Stimulated activated CD4-positive, alpha-beta T cell treated with anti-CD3 and anti-CD28 coated beads, Interleukin-15, amount 100 ng/mL, for 1 hour (primary cell): Measurements from ENCODE around the gene EDAR.

Experiments used
- DNase-seq, 2 donors: peaks; one replicate each; pipeline ENCODE4 v3.0.0-alpha.2; 2020; ENCODE audit warnings: low read depth in 1 of 2, low spot score in 1 of 2

The EDAR gene

GRCh38 chr2:108941767-108942166, 47.3 kb downstream of the EDAR start:
- no peak for DNase-seq

- DNase-seq = no peak
These were observed 47.8 kb downstream of the EDAR start for GRCh38 chr2:108941161-108941665.

DNA sequence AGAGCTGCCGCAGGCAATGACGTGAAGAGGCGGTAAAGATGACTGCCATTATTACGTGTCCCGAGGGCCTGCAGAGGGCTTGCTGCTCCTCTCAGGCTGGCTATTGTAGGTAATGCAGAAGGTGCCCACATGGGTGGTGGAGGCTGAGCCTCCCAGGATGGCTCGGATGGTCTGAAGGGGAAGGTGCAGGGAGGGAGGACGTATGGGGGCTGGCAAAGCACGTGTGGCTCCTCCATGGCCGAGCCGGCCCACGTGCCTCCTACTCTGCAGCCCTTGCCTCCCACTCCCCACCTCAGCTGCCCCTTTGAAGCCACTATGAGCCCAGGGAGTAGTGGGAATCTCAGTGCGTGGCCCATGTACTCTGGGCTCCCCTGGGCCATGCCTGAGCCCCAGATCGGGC, 48.9 kb downstream of the EDAR start:
- no peak for DNase-seq

- DNase-seq = no peak
These were observed 50.8 kb downstream of the EDAR start for GRCh38 chr2:108938077-108938710.

- no peak for DNase-seq
These were observed 51.5 kb downstream of the EDAR start for GRCh38 chr2:108937367-108938017.

DNA sequence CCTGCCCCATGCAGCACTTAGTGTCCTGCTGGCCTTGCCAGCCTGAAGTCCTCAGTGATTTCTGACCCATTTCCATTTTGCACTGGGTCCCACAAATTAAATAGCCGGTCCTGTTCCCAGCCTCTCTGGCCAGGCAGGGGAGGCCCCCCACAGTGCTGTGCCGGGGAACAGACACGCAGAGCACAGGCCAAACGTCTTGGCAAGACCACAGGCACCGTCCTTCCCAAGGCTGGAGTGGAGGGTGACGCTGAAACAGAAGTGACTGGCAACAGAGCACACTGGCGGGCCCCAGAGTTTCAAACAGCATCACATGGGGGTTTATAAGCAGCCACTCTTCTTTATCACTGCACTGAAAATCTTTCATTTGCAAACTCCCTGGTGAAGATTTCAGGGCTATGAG, 52.2 kb downstream of the EDAR start:
- DNase-seq = no peak

DNA sequence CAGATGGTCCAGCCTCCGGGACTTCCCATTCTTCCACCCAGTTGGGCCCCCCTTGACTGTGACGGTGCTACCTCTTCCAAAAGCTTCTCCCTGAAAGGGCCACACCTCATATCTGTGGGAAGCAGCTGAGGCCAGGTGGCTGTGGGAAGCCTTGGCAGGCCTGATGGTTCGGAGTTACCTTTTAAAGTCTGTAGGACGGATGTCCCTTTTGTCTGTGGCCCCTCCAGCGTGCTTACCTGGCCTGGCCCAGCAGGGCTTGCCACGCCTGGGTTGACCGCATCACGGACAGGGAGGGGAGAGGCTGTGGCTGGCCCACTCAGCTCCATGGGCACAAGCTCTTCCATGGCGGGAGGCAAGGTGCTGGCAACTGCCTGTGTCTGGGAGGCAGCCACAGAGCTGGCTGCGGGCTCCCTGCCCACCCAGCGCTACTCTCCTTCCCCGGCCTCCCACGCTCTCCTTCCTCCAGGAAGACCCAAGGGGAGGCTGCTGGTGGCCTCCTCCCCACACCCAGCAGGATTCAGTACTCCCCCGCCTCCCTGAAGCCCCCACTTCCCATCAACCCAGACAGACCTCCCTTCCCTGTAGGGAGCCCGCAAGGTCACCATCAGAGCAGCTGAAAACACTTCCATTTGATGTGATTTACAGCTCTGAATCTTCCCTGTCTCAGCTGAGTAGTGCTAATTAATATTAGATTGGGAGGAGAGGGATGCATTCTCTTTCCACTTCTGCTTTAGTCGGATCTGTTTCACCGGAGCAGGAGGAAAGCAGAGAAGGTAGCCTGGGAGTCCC, 52.8 kb downstream of the EDAR start:
- DNase-seq = no peak

GRCh38 chr2:108935271-108935741, 53.7 kb downstream of the EDAR start:
- no peak for DNase-seq

GRCh38 chr2:108934583-108935245, 54.3 kb downstream of the EDAR start:
- DNase-seq = no peak

DNA sequence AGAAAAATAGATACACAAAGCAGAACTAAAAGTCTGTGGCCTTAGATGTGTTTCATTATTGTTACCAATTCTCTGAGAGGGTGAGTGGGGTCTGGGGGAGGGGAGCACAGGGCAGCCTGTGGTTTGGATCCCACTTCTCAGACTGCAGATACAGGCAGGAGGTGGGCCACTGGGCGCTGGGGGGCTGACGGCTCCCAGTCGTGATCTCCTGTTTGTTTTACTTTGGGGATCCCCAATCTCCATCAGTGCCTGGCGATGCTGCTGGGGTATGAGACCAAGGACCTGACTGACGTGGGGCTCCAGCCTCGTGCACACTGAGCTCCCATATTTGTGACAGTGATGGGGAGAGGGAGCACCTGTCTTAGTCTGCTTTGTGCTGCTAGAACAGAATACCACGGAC, 54.9 kb downstream of the EDAR start:
- DNase-seq = no peak

- no peak for DNase-seq
These were observed 55.3 kb downstream of the EDAR start for GRCh38 chr2:108933691-108934117.

GRCh38 chr2:108932736-108933332, 56.2 kb downstream of the EDAR start:
- no peak for DNase-seq

GRCh38 chr2:108931372-108931771, 57.6 kb downstream of the EDAR start:
- no peak for DNase-seq

DNA sequence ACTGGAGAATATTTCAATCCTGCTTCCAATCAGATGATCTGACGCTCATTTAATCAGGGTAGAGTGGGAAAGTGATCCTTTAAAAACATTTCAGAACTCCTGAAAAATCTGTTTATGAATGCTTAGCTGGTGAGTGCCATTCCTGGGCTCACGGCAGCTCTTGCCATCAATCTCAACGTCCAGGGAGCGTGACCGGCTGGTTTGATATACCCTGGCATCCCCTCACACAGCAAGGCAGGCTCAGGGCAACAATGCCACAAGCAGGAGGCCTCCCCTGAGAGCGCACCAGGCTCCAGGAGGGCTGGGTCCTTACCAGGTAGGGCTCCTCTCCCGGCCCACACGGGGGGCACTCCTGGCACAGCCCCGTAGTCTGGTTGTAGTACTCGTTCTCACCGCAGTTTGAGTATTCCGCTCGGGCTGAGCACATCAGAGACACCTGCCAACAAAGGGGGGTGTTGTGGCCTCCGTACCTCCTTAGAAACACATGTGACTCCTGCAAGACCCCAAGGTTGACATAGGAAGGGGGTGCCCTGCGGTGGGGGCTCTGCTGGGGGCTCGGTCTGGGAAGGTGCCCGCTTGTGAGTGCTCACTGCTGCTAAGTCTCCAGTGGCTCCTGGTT, 59.1 kb downstream of the EDAR start:
- DNase-seq = no peak

DNA sequence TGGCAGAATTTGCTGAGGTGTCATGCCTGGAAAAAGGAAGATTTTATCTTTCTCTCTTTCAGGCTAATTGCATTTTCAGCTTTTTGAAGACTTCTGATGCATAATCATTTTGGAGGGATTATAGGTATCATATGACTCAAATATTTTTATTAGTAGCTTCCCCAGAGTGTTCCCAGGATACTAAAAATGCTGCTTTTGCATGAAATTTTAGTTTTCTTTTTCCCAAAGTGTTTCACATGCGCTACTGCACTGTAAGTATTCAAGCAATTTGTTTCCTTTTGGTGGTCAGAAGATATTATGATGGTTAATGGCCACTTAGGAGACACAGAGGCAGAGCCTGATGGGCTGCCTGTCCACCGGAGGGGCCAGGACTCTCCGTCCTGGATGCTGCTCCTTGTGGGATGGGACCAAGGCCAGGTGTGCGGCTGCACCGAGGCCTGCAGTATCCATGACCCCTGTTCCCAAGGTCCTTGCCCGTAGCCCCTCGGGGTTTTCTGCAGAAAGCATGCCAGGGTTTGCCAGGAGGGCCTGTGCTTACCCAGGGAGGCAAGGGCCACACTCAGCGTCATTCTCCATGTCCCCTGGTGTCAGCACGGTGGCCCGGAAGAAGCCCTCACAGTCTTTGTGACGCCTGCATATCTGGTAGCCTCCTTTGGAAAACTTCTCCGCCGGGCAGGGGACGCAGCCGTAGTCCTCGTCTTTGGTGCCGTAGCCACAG, 60.2 kb downstream of the EDAR start:
- DNase-seq = no peak

- no peak for DNase-seq
These were observed 60.9 kb downstream of the EDAR start for GRCh38 chr2:108927936-108928659.

- no peak for DNase-seq
These were observed 61.6 kb downstream of the EDAR start for GRCh38 chr2:108927405-108927804.

DNA sequence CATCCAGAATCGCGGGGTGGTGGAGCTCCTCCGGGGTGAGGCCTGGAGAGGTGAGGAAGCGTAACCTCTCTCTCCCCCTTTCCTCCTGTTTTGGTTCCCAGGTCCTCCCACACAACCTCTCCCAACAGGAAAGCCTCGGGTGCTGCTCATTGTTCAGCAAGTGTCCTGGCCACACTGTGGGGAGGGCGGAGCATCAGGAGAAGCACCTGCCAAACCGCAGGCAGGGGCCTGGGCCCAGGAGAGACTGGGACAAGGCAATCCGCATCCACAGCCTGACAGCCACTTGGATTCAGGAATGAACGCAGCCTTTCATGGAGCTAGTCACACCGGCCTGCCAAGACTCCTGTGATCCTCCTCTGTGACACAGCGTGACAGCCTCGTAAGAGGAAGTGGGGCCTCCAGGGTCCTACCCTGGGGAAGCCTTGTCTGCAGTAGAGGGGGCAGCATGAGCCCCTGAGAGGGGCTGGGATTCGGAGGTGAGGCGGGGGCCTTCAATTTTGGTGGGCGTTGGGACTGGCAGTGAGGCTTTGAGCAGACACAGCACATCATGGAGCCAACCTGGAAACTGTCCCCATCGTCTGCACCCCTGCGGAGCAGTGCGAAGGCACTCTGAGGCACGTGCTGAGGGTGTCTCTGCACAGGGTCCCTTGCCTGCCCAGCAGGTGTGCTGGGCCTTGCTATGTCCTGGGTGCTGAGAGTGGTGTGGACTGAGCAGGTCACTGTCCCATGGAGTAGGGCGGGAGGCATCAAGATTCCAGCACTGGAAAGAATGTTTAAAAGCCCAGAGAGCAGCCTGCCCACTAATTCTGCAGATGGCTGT, 62.2 kb downstream of the EDAR start:
- no peak for DNase-seq
